Subcutaneous adipose tissue (tissue), 4 donors: Measurements from ENCODE around the gene CHD9. TPM values are rescaled to one million over a fixed set of nuclear protein-coding genes. Genes with fewer than 3 reads are reported as not detected.

Source experiments
- CTCF ChIP-seq: fragments of 450-650 bp; IDR thresholded peaks from one replicate; pipeline ENCODE4 v1.5.1; 2016; ENCODE audit warnings: low read depth, mild to moderate bottlenecking, control low read depth, antibody characterized with exemption, moderate library complexity
- total RNA-seq, 4 donors: library from RNA; depleted of rRNA; stranded (reverse); fragments of >200 nt; gene quantifications; one replicate each; pipeline ENCODE4 v1.1.0, GENCODE V29; 2016

The CHD9 gene
- total RNA-seq, 4 donors from 2014 or later, result 78.0 to 113 (median 101) TPM

GRCh38 chr16:53309457-53309856 is 254.7 kb downstream of the CHD9 start:
- no peak for TF ChIP-seq CTCF

GRCh38 chr16:53320992-53321391 is 266.2 kb downstream of the CHD9 start:
- no peak for TF ChIP-seq CTCF

GRCh38 chr16:53323924-53324323 is 269.1 kb downstream of the CHD9 start:
- TF ChIP-seq CTCF, result no peak

GRCh38 chr16:53334581-53334980 is 279.8 kb downstream of the CHD9 start:
- no peak for TF ChIP-seq CTCF

- TF ChIP-seq CTCF, result no peak
These were observed 282.5 kb downstream of the CHD9 start for GRCh38 chr16:53337294-53337693.

GRCh38 chr16:53341792-53342191 is 287.0 kb downstream of the CHD9 start:
- TF ChIP-seq CTCF, result no peak

- TF ChIP-seq CTCF, result no peak
These were observed 300.3 kb downstream of the CHD9 start for GRCh38 chr16:53355064-53355463.
